ENCODE measurements around the gene CACNA1I. TPM values are rescaled to one million over a fixed set of nuclear protein-coding genes. Genes with fewer than 3 reads are reported as not detected.

Gene CACNA1I
- total RNA-seq, 1 donor from 2014 or later = 0.32 TPM

DNA sequence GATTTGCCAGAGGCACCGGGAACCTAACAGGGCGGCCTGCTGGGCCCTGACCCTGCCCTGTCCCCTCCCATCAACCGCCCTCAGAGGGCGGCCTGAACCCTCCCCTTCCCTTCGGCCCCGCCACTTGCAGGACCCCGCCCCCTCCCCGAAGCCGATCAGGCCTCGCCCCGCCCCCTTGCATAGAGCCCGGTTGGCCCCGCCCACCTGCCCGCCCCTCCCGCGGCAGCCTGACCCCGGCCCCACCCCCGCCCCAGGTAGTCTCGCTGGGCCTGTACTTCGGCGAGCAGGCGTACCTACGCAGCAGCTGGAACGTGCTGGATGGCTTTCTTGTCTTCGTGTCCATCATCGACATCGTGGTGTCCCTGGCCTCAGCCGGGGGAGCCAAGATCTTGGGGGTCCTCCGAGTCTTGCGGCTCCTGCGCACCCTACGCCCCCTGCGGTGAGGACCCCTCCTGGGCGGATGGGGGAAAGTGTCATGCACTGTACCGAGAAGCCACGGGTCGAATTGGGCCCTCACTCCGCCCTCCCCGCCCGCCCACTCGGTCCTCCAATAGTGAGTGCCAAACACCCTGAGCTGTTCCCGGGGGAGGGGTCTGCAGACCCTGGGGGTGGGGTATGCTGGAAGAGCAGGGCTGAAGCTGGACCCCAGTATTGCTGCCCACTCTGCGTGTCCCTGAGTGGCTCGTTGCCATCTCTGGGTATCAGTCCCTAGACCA lies 94.1 kb downstream of the CACNA1I start:
- Histone ChIP-seq H3K36me3 (no peaks in the 10 kb centered on the region), H3K27me3 (peaks cover 46% of the 10 kb centered on the region), H3K27ac (no peak overlapping the region), H3K9me3 (no peaks in the 10 kb centered on the region), H3K4me1 (peaks cover 3% of the 10 kb centered on the region), H3K4me3 (no peak overlapping the region)
- DNase-seq (no peak), ATAC-seq (no peak)
- TF ChIP-seq, protein P1, sequence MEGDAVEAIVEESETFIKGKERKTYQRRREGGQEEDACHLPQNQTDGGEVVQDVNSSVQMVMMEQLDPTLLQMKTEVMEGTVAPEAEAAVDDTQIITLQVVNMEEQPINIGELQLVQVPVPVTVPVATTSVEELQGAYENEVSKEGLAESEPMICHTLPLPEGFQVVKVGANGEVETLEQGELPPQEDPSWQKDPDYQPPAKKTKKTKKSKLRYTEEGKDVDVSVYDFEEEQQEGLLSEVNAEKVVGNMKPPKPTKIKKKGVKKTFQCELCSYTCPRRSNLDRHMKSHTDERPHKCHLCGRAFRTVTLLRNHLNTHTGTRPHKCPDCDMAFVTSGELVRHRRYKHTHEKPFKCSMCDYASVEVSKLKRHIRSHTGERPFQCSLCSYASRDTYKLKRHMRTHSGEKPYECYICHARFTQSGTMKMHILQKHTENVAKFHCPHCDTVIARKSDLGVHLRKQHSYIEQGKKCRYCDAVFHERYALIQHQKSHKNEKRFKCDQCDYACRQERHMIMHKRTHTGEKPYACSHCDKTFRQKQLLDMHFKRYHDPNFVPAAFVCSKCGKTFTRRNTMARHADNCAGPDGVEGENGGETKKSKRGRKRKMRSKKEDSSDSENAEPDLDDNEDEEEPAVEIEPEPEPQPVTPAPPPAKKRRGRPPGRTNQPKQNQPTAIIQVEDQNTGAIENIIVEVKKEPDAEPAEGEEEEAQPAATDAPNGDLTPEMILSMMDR (IDR thresholded peaks at IDR 0.05) = no peak
- intact Hi-C loops (cut with DNase I) = no loop called here

DNA sequence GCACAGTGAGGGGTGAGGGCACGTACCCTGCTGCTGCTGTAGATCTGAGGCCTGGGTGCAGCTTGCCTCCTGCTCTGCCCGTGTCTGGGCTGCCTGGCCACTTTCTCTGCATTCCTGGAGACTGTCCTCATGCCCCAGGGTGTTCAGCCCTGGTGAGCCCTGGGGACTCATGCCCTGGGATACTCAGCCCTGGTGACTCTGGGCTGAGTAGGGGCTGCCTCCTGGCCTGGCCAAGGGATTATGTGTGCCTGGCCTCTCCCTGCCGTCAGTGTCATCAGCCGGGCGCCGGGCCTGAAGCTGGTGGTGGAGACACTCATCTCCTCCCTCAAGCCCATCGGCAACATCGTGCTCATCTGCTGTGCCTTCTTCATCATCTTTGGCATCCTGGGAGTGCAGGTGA lies 94.7 kb downstream of the CACNA1I start:
- Histone ChIP-seq H3K27me3 (peaks cover 42% of the 10 kb centered on the region), H3K36me3 (no peaks in the 10 kb centered on the region), H3K4me3 (no peak overlapping the region), H3K4me1 (peaks cover 3% of the 10 kb centered on the region), H3K27ac (no peak overlapping the region), H3K9me3 (no peaks in the 10 kb centered on the region)
- intact Hi-C loops (cut with DNase I) = no loop called here
- no peak for DNase-seq
- no peak for ATAC-seq
- TF ChIP-seq, protein P1 (IDR thresholded peaks at IDR 0.05) = no peak

DNA sequence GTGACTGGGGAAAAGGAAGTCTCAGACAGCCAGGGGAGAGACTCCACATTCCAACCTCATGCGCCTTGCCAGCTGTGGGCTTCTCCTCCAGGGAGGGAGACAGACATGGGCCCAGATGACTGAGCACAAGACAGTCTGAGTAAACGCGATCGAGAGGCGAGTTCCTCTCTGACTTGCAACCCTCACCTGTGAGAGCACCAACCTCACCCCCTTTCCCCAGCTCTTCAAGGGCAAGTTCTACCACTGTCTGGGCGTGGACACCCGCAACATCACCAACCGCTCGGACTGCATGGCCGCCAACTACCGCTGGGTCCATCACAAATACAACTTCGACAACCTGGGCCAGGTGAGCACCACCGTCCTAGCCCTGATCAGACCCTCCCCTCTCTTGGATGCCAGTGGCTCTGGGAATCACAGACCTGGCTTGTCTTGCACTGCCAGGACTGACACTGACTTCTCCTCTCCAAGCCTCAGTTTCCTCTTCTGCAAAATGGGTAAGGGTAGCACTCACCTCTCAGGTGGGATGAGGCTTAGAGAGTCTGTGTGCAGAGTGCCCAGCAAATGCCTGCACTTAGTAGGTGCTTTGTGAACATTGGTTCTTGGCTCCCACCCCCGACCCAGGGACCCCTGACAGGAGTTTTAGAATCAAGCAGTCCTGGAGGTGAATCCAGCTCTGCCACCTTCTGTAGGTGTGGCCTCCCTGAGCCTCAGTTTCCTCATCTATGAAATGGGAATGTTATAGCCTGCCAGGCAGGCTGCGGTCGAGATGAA lies 95.3 kb downstream of the CACNA1I start:
- DNase-seq = no peak
- TF ChIP-seq, protein P1 (IDR thresholded peaks at IDR 0.05) = no peak
- Histone ChIP-seq H3K9me3 (no peaks in the 10 kb centered on the region), H3K36me3 (no peaks in the 10 kb centered on the region), H3K4me3 (no peak overlapping the region), H3K27me3 (peaks cover 36% of the 10 kb centered on the region), H3K27ac (no peak overlapping the region), H3K4me1 (peaks cover 3% of the 10 kb centered on the region)
- intact Hi-C loops (cut with DNase I) = no loop called here
- ATAC-seq = no peak

DNA sequence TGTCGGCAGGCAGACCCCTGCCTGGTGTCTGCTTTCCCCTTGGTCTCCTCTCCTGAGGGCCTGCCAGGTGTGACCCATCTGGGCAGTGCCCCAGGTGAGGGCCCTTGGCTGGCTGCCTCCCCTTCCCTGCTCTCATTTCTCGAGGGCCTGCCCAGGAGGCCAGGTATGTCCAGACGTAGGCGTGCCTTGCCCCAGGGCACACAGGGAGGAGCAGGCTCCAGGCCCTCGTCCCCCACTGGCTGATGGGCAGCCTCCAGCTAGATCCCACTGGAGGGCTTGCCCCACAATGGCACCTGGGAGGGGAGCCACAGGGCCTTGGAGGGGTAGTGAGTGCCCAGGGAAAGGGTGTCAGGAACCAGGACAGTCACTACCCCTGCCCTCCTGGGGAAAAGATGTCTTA lies 95.9 kb downstream of the CACNA1I start:
- H3K4me3 ChIP-seq = no peak overlapping the region
- ATAC-seq (no peak), DNase-seq (no peak)
- TF ChIP-seq, protein P1 (IDR thresholded peaks at IDR 0.05) = no peak
- H3K9me3 ChIP-seq = no peaks in the 10 kb centered on the region
- H3K27me3 ChIP-seq = peaks cover 29% of the 10 kb centered on the region
- intact Hi-C loops (cut with DNase I) = no loop called here
- H3K27ac ChIP-seq = no peak overlapping the region
- no peaks in the 10 kb centered on the region for H3K36me3 ChIP-seq
- peaks cover 3% of the 10 kb centered on the region for H3K4me1 ChIP-seq

DNA sequence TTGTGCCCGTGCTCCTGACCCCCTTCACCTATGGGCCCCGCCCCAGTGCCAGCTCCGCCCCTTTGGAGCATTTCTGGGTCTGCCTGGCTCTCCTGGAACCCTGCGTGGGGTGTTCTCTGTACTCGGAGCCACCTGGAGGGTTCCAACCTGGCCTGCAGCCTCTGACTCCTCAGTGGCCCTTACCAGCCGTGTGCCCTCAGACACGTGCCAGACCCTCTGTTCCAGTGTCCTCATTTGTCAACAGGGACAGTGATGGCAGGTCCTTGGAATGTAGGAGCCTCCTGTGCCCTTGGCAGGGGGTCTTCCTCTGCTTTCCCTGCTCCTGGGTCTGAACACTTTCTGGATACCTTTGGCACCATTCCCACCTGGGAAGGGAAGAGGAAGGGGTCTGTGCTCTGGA lies 96.4 kb downstream of the CACNA1I start:
- intact Hi-C loops (cut with DNase I) = no loop called here
- peaks cover 3% of the 10 kb centered on the region for H3K4me1 ChIP-seq
- peaks cover 25% of the 10 kb centered on the region for H3K27me3 ChIP-seq
- peaks cover 3% of the 10 kb centered on the region for H3K9me3 ChIP-seq
- H3K36me3 ChIP-seq = no peaks in the 10 kb centered on the region
- TF ChIP-seq, protein P1 (IDR thresholded peaks at IDR 0.05) = no peak
- ATAC-seq = no peak
- H3K27ac ChIP-seq = no peak overlapping the region
- no peak overlapping the region for H3K4me3 ChIP-seq
- DNase-seq = no peak
